Liver (tissue), 9 donors: ENCODE data around the gene PNKP. TPM values are rescaled to one million over a fixed set of nuclear protein-coding genes. Genes with fewer than 3 reads are reported as not detected.

Source experiments
- DNase-seq: peaks from one replicate; pipeline ENCODE4 v3.0.0-alpha.2; 2017; ENCODE audit warnings: low spot score
- H3K27ac ChIP-seq, 2 donors: one replicate each; pipeline ENCODE4 v1.7.0; 2013; ENCODE audit warnings: inconsistent platforms in 2 of 2, low read length in 2 of 2, control low read depth in 1 of 2, low read depth in 1 of 2, mild to moderate bottlenecking in 1 of 2
- H3K27me3 ChIP-seq, 4 donors: one replicate each; pipeline versions ENCODE4 v1.6.1 to v1.7.0; 2013; ENCODE audit warnings: low read length in 3 of 4, inconsistent platforms in 1 of 4, mild to moderate bottlenecking in 1 of 4, moderate library complexity in 1 of 4; ENCODE audit not compliant: control insufficient read depth in 4 of 4, insufficient read depth in 4 of 4
- H3K36me3 ChIP-seq, 4 donors: one replicate each; pipeline versions ENCODE4 v1.6.1 to v1.7.0; 2013; ENCODE audit warnings: low read length in 3 of 4, mild to moderate bottlenecking in 3 of 4, low read depth in 1 of 4, moderate library complexity in 1 of 4; ENCODE audit not compliant: control insufficient read depth in 4 of 4, insufficient read depth in 3 of 4
- H3K4me1 ChIP-seq, 4 donors: one replicate each; pipeline versions ENCODE4 v1.6.1 to v1.7.0; 2013; ENCODE audit warnings: low read length in 3 of 4, mild to moderate bottlenecking in 3 of 4, moderate library complexity in 1 of 4; ENCODE audit not compliant: control insufficient read depth in 4 of 4, insufficient read depth in 4 of 4
- H3K4me3 ChIP-seq, 3 donors: one replicate each; pipeline versions ENCODE4 v1.6.1 to v1.7.0; 2013; ENCODE audit warnings: low read length in 3 of 3, control low read depth in 1 of 3, low read depth in 1 of 3, mild to moderate bottlenecking in 1 of 3
- H3K9ac ChIP-seq, 2 donors: one replicate each; pipeline ENCODE4 v1.7.0; 2013; ENCODE audit warnings: low read length in 2 of 2, mild to moderate bottlenecking in 2 of 2, moderate library complexity in 2 of 2, control low read depth in 1 of 2, low read depth in 1 of 2
- H3K9me3 ChIP-seq, 4 donors: one replicate each; pipeline versions ENCODE4 v1.6.1 to v1.7.0; 2013; ENCODE audit warnings: low read length in 3 of 4; ENCODE audit not compliant: control insufficient read depth in 4 of 4
- GABPA ChIP-seq, 2 donors: IDR thresholded peaks in 1 of 2; conservative IDR thresholded peaks in 1 of 2; 2 replicates each; pipeline ENCODE4 v1.6.1; 2016; ENCODE audit warnings: antibody characterized with exemption in 2 of 2, mild to moderate bottlenecking in 1 of 2, moderate library complexity in 1 of 2
- HNF4A ChIP-seq, 2 donors: conservative IDR thresholded peaks; 2 replicates each; pipeline ENCODE4 v1.6.1; 2016; ENCODE audit warnings: antibody characterized with exemption in 2 of 2, mild to moderate bottlenecking in 2 of 2
- HNF4G ChIP-seq: IDR thresholded peaks from 2 replicates; pipeline ENCODE4 v1.6.1; 2016; ENCODE audit warnings: antibody characterized with exemption
- JUND ChIP-seq, 2 donors: IDR thresholded peaks; 2 replicates each; pipeline ENCODE4 v1.6.1; 2016; ENCODE audit warnings: antibody characterized with exemption in 2 of 2
- NR2F2 ChIP-seq: IDR thresholded peaks from 2 replicates; pipeline ENCODE4 v1.6.1; 2016; ENCODE audit warnings: antibody characterized with exemption
- RXRA ChIP-seq, 2 donors: IDR thresholded peaks; 2 replicates each; pipeline ENCODE4 v1.6.1; 2017 to 2018; ENCODE audit warnings: antibody characterized with exemption in 2 of 2, mild to moderate bottlenecking in 1 of 2
- TAF1 ChIP-seq: conservative IDR thresholded peaks from 2 replicates; pipeline ENCODE4 v1.6.1; 2016; ENCODE audit warnings: antibody characterized with exemption, mild to moderate bottlenecking
- WGBS: extraction: QIAGEN DNeasy Blood & Tissue Kit; methylation state at CpG from one replicate; pipeline ENCODE4 v1.1.7; 2013; 5-methylcytosine and 5-hydroxymethylcytosine counted together
- polyA plus RNA-seq, 2 donors: library from polyadenylated mRNA; stranded (reverse) in 1 of 2; unstranded in 1 of 2; fragments of 200-250 nt in 1 of 2; fragments of >200 nt in 1 of 2; fragmentation: Nextera tagmentation in 1 of 2; extraction: Ambion mirVana in 1 of 2; gene quantifications; one replicate each; pipeline versions ENCODE4 v1.2.1 to v1.2.3, GENCODE V29; 2013 to 2015
- total RNA-seq, 2 donors: library from RNA; depleted of rRNA; stranded (reverse); fragments of >200 nt; gene quantifications; one replicate each; pipeline ENCODE4 v1.2.3, GENCODE V29; 2014
- TF ChIP-seq, protein P1 (sequence below): IDR thresholded peaks from 2 replicates; pipeline ENCODE4 v1.6.1; 2016; ENCODE audit warnings: antibody characterized with exemption, mild to moderate bottlenecking
- TF ChIP-seq, protein P2 (sequence below): IDR thresholded peaks from 2 replicates; pipeline ENCODE4 v1.6.1; 2016; ENCODE audit warnings: antibody characterized with exemption
- TF ChIP-seq, protein P3 (sequence below): IDR thresholded peaks from 2 replicates; pipeline ENCODE4 v1.6.1; 2016; ENCODE audit warnings: antibody characterized with exemption
- donor health status: healthy.
- donor health status: healthy.
- donor health status: healthy.
- donor health status: healthy.
- donor health status: healthy.

Gene PNKP
- total and polyA plus RNA-seq, 4 donors = 17.3 to 30.9 (median 19.8) TPM

- H3K27me3 ChIP-seq = no peaks in the 10 kb centered on the region
- no peak overlapping the region for H3K9ac ChIP-seq
- TF ChIP-seq TAF1 (no peak), HNF4A (conservative IDR thresholded peaks at IDR 0.05) (no peak), GABPA (IDR thresholded peaks at IDR 0.05 in 1 of 2, conservative IDR thresholded peaks at IDR 0.05 in 1 of 2) (no peak), RXRA (IDR thresholded peaks at IDR 0.05) (no peak), HNF4G (no peak), NR2F2 (no peak)
- TF ChIP-seq, protein P1, sequence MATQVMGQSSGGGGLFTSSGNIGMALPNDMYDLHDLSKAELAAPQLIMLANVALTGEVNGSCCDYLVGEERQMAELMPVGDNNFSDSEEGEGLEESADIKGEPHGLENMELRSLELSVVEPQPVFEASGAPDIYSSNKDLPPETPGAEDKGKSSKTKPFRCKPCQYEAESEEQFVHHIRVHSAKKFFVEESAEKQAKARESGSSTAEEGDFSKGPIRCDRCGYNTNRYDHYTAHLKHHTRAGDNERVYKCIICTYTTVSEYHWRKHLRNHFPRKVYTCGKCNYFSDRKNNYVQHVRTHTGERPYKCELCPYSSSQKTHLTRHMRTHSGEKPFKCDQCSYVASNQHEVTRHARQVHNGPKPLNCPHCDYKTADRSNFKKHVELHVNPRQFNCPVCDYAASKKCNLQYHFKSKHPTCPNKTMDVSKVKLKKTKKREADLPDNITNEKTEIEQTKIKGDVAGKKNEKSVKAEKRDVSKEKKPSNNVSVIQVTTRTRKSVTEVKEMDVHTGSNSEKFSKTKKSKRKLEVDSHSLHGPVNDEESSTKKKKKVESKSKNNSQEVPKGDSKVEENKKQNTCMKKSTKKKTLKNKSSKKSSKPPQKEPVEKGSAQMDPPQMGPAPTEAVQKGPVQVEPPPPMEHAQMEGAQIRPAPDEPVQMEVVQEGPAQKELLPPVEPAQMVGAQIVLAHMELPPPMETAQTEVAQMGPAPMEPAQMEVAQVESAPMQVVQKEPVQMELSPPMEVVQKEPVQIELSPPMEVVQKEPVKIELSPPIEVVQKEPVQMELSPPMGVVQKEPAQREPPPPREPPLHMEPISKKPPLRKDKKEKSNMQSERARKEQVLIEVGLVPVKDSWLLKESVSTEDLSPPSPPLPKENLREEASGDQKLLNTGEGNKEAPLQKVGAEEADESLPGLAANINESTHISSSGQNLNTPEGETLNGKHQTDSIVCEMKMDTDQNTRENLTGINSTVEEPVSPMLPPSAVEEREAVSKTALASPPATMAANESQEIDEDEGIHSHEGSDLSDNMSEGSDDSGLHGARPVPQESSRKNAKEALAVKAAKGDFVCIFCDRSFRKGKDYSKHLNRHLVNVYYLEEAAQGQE = no peak
- H3K4me3 ChIP-seq = no peak overlapping the region
- WGBS = 95% methylated on average over 16 of the region's 16 CpGs
- H3K36me3 ChIP-seq = peaks cover 4 to 34% (median 14%) of the 10 kb centered on the region in 4 donors
- no peak overlapping the region for H3K27ac ChIP-seq
- peaks cover 0 to 9% (median 4%) of the 10 kb centered on the region in 4 donors for H3K4me1 ChIP-seq
- no peaks in the 10 kb centered on the region for H3K9me3 ChIP-seq
- DNase-seq = no peak
Measured at GRCh38 chr19:49906879-49907564, 39.6 kb upstream of the PNKP start.

- Histone ChIP-seq H3K4me1 (no peaks in the 10 kb centered on the region), H3K36me3 (peaks cover 4 to 24% (median 9%) of the 10 kb centered on the region in 4 donors), H3K27ac (no peak overlapping the region), H3K9me3 (no peaks in the 10 kb centered on the region), H3K9ac (no peak overlapping the region), H3K27me3 (no peaks in the 10 kb centered on the region), H3K4me3 (no peak overlapping the region)
- 69% methylated on average over 6 of the region's 6 CpGs for WGBS
- no peak for TF ChIP-seq HNF4A (conservative IDR thresholded peaks at IDR 0.05)
- TF ChIP-seq, protein P2, sequence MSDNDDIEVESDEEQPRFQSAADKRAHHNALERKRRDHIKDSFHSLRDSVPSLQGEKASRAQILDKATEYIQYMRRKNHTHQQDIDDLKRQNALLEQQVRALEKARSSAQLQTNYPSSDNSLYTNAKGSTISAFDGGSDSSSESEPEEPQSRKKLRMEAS = no peak
- no peak for DNase-seq
Measured at GRCh38 chr19:49904136-49904535, 36.8 kb upstream of the PNKP start.

GRCh38 chr19:49896863-49897621 is 29.7 kb upstream of the PNKP start, which contains the start of gene IL4I1:
Gene IL4I1, minus strand, starts transcription at chr19:49896887. Its CDS starts 727 bp downstream, at chr19:49896160.
- Histone ChIP-seq H3K4me3 (no peak within 1 kb of the TSS), H3K9me3 (no peaks in the 10 kb centered on the region), H3K27me3 (no peaks in the 10 kb centered on the region), H3K9ac (no peak within 1 kb of the TSS), H3K27ac (peak within 1 kb of the TSS; percentile 10 to 42), H3K4me1 (peaks cover 0 to 6% (median 3%) of the 10 kb centered on the region in 4 donors), H3K36me3 (no peaks in the 10 kb centered on the region)
- DNase-seq = no peak
- 53% methylated on average over 20 of the region's 20 CpGs for WGBS
- TF ChIP-seq, protein P3, sequence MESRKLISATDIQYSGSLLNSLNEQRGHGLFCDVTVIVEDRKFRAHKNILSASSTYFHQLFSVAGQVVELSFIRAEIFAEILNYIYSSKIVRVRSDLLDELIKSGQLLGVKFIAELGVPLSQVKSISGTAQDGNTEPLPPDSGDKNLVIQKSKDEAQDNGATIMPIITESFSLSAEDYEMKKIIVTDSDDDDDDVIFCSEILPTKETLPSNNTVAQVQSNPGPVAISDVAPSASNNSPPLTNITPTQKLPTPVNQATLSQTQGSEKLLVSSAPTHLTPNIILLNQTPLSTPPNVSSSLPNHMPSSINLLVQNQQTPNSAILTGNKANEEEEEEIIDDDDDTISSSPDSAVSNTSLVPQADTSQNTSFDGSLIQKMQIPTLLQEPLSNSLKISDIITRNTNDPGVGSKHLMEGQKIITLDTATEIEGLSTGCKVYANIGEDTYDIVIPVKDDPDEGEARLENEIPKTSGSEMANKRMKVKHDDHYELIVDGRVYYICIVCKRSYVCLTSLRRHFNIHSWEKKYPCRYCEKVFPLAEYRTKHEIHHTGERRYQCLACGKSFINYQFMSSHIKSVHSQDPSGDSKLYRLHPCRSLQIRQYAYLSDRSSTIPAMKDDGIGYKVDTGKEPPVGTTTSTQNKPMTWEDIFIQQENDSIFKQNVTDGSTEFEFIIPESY = no peak
- TF ChIP-seq JUND (IDR thresholded peaks at IDR 0.05) (no peak), NR2F2 (no peak), GABPA (IDR thresholded peaks at IDR 0.05 in 1 of 2, conservative IDR thresholded peaks at IDR 0.05 in 1 of 2) (no peak)
- TF ChIP-seq, protein P1 = peak; percentile 15
